NT2/D1 (cell line): Measurements from ENCODE around the gene C14orf93.

Experiments
- SUZ12 ChIP-seq: IDR thresholded peaks from 2 replicates; pipeline ENCODE4 v1.6.1; 2011; ENCODE audit not compliant: insufficient read length, insufficient read depth; ENCODE audit errors: extremely low read depth
- YY1 ChIP-seq: IDR thresholded peaks from 2 replicates; pipeline ENCODE4 v1.6.1; 2011; ENCODE audit not compliant: insufficient read length, insufficient read depth
- ZNF274 ChIP-seq: IDR thresholded peaks from 2 replicates; pipeline ENCODE4 v1.6.1; 2011; ENCODE audit warnings: mild to moderate bottlenecking, low read depth, low read length

DNA sequence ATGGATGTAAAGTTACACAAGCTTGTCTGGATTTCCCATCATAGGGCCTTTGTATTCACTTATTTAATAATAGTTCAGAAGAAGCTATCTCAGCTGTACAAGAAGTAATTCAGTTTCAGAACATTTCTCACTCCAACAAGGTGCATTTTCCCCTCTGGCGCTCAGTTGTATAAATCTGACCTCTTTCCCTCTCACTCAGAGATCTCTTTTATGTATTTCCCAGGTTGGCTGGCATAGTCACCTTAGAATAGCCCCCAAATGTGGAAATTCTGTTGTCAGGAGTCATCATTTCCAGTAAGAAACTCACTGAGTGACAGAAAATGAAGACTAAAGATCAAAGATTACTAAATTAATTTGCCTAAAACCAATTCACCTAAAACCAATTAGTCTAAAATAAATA, 38.8 kb downstream of the C14orf93 start:
- TF ChIP-seq YY1 (no peak), ZNF274 (no peak), SUZ12 (no peak)
